Mucosa of rectum (tissue), 2 donors: ENCODE data around the gene HAND1.

Experiments
- H3K27ac ChIP-seq, 2 donors: one replicate each; pipeline ENCODE4 v1.7.0; 2013; ENCODE audit warnings: inconsistent platforms in 2 of 2, low read depth in 2 of 2, low read length in 2 of 2
- H3K27me3 ChIP-seq, 2 donors: one replicate each; pipeline ENCODE4 v1.7.0; 2013; ENCODE audit warnings: low read length in 2 of 2; ENCODE audit not compliant: control insufficient read depth in 2 of 2, insufficient read depth in 2 of 2
- H3K36me3 ChIP-seq, 2 donors: one replicate each; pipeline ENCODE4 v1.7.0; 2013; ENCODE audit warnings: low read length in 2 of 2; ENCODE audit not compliant: control insufficient read depth in 2 of 2, insufficient read depth in 2 of 2
- H3K4me1 ChIP-seq, 2 donors: one replicate each; pipeline ENCODE4 v1.7.0; 2013; ENCODE audit warnings: low read length in 2 of 2, mild to moderate bottlenecking in 1 of 2; ENCODE audit not compliant: control insufficient read depth in 2 of 2, insufficient read depth in 2 of 2
- H3K4me3 ChIP-seq, 2 donors: one replicate each; pipeline ENCODE4 v1.7.0; 2013; ENCODE audit warnings: low read length in 2 of 2
- H3K9ac ChIP-seq, 2 donors: one replicate each; pipeline ENCODE4 v1.7.0; 2013; ENCODE audit warnings: low read length in 2 of 2, low read depth in 1 of 2, mild to moderate bottlenecking in 1 of 2
- H3K9me3 ChIP-seq, 2 donors: one replicate each; pipeline ENCODE4 v1.7.0; 2013; ENCODE audit warnings: low read length in 2 of 2; ENCODE audit not compliant: control insufficient read depth in 2 of 2
- donor health status: healthy.
- donor health status: Normal muscosa, but diverticular disease.

Gene HAND1

DNA sequence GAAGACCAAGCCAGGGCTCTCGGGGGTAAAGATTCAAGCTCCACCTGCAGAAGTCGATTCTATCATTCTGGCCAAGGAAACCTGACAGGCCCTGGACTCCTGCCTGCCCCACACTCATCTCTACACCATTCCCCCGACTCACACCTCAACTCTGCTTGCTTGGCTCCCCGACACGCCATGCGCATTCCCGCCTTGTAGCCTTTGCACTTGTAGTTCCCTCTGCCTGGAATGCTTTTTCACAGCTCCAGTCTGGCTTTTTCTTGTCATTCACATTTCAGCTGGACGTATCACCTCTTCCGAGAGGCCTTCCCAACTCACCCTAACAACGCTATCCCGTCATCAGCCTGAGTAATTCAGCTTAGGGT, 28.7 kb upstream of the HAND1 start:
- Histone ChIP-seq H3K27ac (no peak overlapping the region), H3K27me3 (no peaks in the 10 kb centered on the region), H3K9me3 (no peaks in the 10 kb centered on the region), H3K4me3 (no peak overlapping the region), H3K36me3 (no peaks in the 10 kb centered on the region), H3K4me1 (no peaks in the 10 kb centered on the region), H3K9ac (no peak overlapping the region)

DNA sequence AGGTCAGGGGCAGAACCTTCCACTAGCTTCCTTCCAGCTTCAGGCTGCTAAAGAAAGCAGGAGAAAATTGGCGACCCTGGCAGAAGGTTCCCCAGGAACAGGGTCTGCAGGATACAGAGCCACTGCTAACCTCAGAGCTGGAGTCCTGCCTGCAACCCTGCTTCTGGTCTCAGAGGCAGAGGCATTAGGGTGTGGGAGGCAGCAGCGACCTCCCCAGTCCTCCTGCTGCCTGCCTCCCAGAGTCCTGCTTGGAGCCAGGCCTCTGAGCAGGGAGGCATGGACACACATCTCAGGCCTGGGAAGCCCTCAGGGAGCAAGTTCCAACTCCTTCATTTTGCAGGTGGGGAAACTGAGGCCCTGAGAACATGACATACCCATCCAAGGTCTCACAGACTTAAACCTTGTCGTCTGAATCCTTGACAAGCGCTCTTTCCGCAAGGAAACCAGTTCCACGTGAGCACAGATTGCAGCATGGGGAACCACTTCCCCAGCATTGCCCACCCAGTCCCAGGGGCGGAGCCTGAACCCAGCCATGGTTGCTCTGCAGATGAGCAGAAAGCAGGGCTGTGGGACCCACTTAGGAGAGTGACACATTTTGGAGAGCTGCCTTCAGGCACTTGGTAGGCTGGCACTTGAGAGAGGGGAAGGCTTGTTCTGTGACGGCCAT, 28.2 kb upstream of the HAND1 start:
- H3K4me3 ChIP-seq: no peak overlapping the region
- H3K27me3 ChIP-seq: no peaks in the 10 kb centered on the region
- H3K4me1 ChIP-seq: no peaks in the 10 kb centered on the region
- no peak overlapping the region for H3K27ac ChIP-seq
- H3K9me3 ChIP-seq: no peaks in the 10 kb centered on the region
- H3K9ac ChIP-seq: no peak overlapping the region
- H3K36me3 ChIP-seq: no peaks in the 10 kb centered on the region

DNA sequence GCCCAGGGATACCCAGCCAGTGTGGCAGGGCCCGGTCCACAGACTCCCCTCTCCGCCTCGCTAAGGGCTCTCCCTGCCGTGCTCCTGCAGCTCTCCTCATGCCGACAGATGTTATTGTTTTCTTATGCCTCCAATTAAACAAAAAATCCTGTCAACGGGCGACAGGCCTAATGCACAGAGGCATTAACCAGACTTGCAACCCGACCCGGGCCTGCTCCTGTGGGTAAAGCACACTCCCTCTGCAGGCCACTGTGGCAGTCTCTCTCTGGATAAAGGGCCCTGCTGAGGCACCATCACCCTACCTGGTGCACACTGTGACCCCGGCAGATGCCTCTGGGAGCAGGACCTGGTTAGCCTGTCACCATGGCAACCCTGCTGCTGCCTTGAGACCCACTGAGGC, 27.5 kb upstream of the HAND1 start:
- no peaks in the 10 kb centered on the region for H3K27me3 ChIP-seq
- no peak overlapping the region for H3K27ac ChIP-seq
- H3K4me3 ChIP-seq: no peak overlapping the region
- no peaks in the 10 kb centered on the region for H3K36me3 ChIP-seq
- no peak overlapping the region for H3K9ac ChIP-seq
- no peaks in the 10 kb centered on the region for H3K4me1 ChIP-seq
- no peaks in the 10 kb centered on the region for H3K9me3 ChIP-seq

DNA sequence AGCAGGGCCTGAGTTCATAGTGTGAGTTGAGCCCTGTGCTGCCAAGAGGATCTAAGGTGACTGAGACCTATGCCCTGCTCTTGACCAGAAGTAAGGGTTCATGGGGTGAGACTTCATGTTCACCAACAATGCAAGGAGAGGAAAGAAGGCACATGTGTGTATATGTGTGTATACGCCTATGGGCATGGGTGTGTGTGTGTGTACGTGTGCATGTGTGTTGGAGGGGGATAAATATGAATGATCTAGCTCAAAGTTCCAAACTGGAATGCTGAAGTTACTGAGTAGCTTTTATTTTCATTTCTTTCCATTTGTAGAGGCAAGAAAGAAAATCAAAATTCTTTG, 25.6 kb upstream of the HAND1 start:
- Histone ChIP-seq H3K27me3 (no peaks in the 10 kb centered on the region), H3K9me3 (no peaks in the 10 kb centered on the region), H3K4me3 (no peak overlapping the region), H3K4me1 (no peaks in the 10 kb centered on the region), H3K36me3 (no peaks in the 10 kb centered on the region), H3K9ac (no peak overlapping the region), H3K27ac (no peak overlapping the region)

DNA sequence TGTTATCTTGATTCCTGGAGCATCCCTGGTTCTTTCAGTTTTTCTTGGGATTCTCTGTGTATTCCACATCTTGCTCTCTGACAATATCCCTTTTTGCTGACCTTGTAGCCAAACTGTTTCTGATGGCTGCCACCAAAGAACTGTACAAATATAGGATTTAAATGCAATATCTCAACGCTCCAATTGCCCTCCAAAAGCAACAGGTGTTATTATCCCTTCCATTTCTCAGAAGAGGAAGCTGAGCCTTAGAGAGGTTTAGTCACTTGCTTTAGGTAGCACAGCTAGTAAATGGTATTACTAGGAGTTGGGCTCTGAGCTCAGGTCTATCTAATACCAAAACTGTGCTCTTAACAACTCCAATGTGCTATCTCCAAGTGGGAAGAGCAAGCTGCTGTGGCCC, 24.2 kb upstream of the HAND1 start:
- H3K36me3 ChIP-seq: no peaks in the 10 kb centered on the region
- no peak overlapping the region for H3K9ac ChIP-seq
- H3K27ac ChIP-seq: no peak overlapping the region
- H3K9me3 ChIP-seq: no peaks in the 10 kb centered on the region
- H3K4me3 ChIP-seq: no peak overlapping the region
- no peaks in the 10 kb centered on the region for H3K27me3 ChIP-seq
- no peaks in the 10 kb centered on the region for H3K4me1 ChIP-seq

DNA sequence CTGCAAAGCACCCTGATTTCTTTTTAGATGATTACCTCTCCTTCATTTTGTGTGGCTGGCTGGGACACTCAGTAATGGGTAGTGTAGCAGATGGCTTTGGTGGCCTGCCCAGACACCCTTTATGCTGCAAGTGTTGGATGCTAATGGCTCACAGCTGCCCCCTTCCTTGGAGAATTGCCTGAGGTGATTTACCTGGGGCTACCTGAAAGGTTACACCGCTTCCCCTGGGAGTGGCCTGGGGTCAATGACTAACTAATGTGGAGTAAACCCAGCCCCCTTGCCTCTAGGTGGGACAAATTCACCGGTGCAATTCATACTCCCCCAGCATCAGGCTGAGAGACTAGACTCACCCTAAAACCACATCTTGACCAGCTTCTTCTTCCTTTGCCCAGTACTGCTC, 23.5 kb upstream of the HAND1 start:
- Histone ChIP-seq H3K9ac (no peak overlapping the region), H3K9me3 (no peaks in the 10 kb centered on the region), H3K36me3 (no peaks in the 10 kb centered on the region), H3K27ac (no peak overlapping the region), H3K4me3 (no peak overlapping the region), H3K4me1 (no peaks in the 10 kb centered on the region), H3K27me3 (no peaks in the 10 kb centered on the region)

DNA sequence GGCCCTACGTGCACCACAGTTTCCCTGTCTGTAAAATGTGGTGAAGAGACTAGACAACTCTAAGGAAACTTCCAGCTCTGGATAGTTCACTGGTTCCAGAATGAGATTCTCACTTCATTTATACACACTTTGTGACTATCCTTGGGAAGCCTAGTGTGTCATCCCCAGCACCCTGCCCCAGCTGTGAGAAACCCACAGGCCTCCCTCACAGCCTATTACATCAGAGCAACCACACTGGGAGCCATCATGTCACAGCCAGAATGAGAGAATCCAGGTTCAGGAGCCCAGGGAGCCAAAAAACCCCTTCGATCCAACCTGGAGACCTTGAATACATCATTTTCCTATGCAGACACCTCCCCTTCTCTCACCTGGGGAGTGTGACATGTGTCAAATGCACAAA, 21.0 kb upstream of the HAND1 start:
- Histone ChIP-seq H3K27me3 (peaks cover 0 to 3% of the 10 kb centered on the region in 2 donors), H3K9ac (no peak overlapping the region), H3K4me1 (no peaks in the 10 kb centered on the region), H3K36me3 (no peaks in the 10 kb centered on the region), H3K4me3 (no peak overlapping the region), H3K27ac (no peak overlapping the region), H3K9me3 (no peaks in the 10 kb centered on the region)

DNA sequence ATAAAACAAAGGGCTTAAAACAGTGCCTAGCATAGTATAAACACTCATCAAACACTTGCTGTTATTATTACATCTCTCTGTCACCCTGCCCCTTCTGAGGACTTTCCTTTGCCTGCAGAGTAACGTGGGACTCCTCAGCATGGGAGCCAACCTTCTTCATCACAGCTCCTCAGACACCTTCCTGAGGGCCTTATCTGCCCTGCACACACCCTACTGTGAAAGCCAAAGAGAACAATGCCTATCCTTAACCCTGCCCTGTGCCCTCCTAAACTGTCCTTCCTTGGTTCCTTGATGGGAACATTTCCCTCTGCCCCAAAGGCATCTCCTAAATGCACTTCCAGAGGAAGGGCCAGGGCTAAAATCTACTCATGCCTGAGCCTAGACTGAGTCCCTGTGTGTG, 20.6 kb upstream of the HAND1 start:
- Histone ChIP-seq H3K4me3 (no peak overlapping the region), H3K27me3 (peaks cover 0 to 3% of the 10 kb centered on the region in 2 donors), H3K9me3 (no peaks in the 10 kb centered on the region), H3K9ac (no peak overlapping the region), H3K27ac (no peak overlapping the region), H3K36me3 (no peaks in the 10 kb centered on the region), H3K4me1 (no peaks in the 10 kb centered on the region)

DNA sequence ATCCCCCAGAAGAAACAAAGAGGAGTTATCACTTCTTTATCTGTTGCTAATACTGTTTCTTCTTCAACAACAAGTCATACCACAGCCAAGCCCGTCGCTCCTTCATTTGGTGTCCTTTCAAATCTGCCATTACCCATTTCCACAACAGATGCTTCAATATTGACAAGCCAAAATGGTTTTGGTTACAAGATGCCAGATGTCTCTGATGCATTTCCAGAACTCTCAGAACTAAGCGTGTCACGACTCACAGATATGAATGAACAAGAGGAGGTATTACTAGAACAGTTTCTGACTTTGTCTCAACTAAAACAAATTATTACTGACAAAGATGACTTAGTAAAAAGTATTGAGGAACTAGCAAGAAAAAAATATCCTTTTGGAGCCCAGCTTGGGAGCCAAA, 16.0 kb upstream of the HAND1 start:
- no peak overlapping the region for H3K9ac ChIP-seq
- H3K27me3 ChIP-seq: peaks cover 9 to 10% of the 10 kb centered on the region in 2 donors
- no peaks in the 10 kb centered on the region for H3K9me3 ChIP-seq
- H3K4me3 ChIP-seq: no peak overlapping the region
- no peaks in the 10 kb centered on the region for H3K36me3 ChIP-seq
- no peak overlapping the region for H3K27ac ChIP-seq
- H3K4me1 ChIP-seq: no peaks in the 10 kb centered on the region

DNA sequence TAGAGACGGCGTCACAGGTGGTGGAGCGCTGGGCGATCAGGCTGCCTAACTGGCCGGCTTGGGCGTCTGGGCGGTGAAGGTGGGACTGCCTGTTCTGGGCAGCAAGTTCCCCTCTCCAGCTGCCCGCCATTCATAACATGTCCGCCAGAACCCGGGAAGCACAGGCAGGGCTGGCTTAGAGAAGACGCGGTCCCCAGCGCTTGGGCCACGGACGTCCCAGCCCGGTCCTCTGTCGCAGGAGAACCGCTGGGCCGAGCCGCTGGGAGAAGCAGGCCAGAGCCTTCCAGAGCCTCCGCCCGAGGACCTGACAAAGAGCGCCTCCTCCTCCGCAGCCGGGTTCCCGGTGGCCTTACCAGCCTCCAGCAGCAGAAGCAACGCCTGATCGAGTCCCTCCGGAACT, 15.2 kb upstream of the HAND1 start:
- no peak overlapping the region for H3K9ac ChIP-seq
- peaks cover 9 to 16% of the 10 kb centered on the region in 2 donors for H3K27me3 ChIP-seq
- no peaks in the 10 kb centered on the region for H3K36me3 ChIP-seq
- no peaks in the 10 kb centered on the region for H3K9me3 ChIP-seq
- H3K4me3 ChIP-seq: no peak overlapping the region
- no peaks in the 10 kb centered on the region for H3K4me1 ChIP-seq
- no peak overlapping the region for H3K27ac ChIP-seq

DNA sequence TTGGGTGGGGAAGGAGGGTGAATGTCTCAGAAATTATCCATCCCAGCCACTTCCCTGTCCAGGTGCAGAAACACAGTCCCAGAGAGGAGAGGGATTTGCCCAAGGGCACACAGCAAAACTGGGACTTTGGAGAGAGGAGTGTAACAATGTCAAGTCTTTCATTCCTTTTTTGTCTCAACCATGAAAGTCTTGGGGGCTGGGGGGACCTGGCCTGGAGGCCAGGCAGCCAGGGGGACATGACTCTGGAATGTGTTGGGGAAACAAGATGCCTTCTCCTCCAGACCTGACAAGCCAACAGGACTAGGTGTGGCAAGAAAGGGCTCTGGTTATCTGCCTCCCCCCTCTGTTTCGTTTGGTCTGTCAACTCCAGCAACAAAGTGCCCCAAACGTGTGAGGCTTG, 13.9 kb upstream of the HAND1 start:
- Histone ChIP-seq H3K36me3 (no peaks in the 10 kb centered on the region), H3K4me3 (no peak overlapping the region), H3K9ac (no peak overlapping the region), H3K27me3 (peaks cover 12 to 24% of the 10 kb centered on the region in 2 donors), H3K27ac (no peak overlapping the region), H3K4me1 (no peaks in the 10 kb centered on the region), H3K9me3 (no peaks in the 10 kb centered on the region)
